GM19452 (cell line): Measurements from ENCODE around the gene KLHL7.
"Not testable (repeated sequence)": the region's sequence is repeated elsewhere in the genome, so short reads cannot be mapped to it uniquely, and the experiment has no call there.

Source experiments
- ATAC-seq: cut with Tn5 transposase; IDR thresholded peaks from one replicate; pipeline ENCODE4 v1.9.1; 2021; ENCODE audit not compliant: unreplicated experiment

KLHL7 gene

DNA sequence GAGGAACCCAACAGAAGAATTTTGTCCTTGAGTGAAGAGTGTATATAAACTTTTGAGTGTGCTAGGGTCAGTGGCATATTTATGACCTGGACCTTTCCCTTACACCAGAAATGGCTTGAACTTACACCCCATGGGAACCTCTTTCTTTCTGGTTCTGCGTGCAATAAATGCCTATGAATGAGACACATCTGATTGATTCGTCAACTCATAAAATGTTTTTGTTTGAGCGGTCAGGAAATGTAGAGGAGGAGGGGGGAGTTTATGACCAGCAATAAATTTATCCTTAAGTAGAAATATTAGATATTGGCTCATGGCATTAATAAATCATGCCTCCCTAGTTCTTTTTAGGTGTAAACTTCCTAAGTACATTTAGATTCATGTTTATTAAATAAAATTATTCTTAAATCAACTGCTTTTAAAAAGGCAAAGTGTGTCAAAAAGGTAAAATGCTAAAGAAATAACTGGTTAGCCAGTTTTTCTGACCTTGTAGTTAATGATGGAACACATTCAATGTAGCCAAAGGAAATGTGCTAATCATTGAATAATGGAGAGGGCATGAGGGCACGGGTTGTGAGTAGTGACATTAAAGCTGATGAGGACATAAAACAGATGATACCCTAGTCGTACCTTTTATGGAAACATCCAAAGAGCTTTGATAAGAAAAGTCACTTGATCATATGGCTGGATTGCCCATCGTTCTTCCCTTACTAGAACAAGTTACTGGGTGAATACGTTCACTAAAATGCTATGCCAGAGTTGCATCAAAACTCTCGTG lies 62.7 kb downstream of the KLHL7 start:
- ATAC-seq, result no peak

DNA sequence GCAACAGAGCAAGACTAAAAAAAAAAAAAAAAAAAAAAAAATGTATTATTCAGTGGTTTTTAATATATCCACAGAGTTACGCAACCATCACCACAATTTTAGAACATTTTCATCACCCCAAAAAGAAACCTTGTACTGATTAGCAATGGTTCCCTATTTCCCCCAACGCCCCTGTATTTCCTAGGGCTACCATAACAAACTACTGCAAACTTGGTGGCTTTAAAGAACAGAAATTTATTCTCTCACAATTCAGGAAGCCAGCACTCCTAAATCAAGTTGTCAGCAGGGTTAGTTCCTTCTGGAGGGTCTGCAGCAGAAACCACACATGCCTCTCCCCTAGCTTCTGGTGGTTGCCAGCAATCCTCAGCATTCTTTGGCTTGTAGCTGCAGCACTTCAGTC lies 70.4 kb downstream of the KLHL7 start:
- no peak for ATAC-seq

DNA sequence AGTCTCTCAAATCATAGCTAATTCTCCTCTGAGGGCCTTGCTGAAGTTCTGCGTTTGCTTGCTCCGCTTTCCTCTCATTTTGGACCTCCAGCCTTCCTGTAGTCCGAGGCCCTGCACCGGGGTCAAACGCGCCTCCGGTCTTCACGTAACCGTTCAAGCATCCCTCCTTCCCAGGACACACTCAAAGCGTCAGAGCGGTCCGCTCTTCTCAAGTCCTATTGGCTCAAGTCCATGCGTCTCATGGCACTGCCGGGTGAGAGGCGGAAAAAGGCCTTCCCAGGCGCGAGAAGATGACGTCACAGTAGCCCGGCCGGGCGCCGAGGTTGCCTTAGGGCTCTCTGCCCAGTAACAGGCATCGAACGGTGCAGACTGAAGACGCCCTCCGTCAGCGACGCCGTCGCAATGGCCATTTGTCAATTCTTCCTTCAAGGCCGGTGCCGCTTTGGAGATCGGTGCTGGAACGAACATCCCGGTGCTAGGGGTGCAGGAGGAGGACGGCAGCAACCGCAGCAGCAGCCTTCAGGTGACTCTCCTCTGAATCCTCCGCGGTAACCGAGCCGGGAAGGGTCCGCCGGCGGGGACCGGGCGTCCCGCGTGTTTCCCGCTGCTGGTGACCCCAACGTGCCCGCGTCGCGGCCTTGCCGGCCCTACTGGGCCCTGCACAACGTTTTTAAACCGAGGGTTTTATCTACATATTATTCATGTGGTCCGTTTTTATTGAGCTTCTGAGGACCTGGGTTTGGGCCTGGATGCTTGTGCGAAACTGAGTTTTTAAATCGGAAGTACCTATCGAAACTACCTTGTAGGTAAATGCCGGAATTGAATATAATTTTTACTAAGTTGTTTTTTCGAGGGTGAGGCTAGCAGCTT lies 76.3 kb downstream of the KLHL7 start, which contains the start of gene NUP42:
Gene NUP42 (plus strand): TSS at position 365 of the 870 bp plus-strand sequence. CDS start 38 bp downstream, at position 403.
- ATAC-seq, result peak; percentile 98

DNA sequence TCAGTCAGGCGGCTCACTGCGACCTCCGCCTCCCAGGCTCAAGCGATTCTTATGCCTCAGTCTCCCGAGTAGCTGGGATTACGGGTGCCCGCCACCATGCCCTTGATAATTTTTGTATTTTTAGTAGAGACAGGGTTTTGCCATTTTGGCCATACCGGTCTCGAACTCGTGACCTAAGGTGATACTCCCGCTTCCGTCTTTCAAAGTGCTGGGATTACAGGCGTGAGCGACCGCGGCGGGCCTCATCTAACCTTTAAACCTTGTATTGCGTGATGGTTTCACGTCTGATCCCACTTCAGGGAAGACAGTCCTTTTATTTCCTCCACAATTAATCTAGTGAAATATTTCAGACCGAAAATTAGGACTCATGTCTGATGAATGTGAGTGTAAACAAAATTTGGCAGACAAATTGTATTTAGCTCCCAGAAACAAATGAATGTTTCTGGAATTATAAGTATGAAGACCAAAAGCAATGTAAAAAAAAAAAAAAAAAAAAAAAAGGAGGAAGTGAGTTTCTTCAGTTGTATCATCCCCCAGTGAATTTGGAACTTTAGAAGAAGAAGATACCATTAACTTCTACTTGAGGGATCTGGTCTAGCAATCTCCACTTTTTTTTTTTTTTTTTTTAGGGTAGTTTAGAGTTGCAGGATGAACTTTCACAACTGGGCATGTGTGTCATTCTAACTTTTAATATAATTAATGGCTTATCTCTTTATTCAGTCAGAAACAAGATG lies 77.9 kb downstream of the KLHL7 start:
- no peak for ATAC-seq

DNA sequence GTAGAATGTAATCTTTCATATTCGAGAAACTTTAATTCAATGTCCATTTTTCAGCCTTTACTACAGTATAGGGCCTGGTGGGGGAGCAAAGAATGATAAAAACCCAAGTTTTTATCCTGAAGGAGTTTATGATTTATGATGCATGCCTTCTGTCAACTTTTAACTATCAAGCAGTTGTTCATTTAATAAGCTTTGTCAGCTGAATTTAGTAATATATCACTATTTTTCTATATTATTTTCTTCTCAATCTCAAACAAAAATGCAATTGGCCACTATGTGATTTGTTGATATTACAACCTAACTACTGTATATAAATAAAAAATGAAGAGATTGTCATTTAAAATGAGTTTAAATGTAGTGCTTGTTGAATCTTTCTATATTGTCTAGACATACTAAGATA lies 78.7 kb downstream of the KLHL7 start:
- no peak for ATAC-seq

DNA sequence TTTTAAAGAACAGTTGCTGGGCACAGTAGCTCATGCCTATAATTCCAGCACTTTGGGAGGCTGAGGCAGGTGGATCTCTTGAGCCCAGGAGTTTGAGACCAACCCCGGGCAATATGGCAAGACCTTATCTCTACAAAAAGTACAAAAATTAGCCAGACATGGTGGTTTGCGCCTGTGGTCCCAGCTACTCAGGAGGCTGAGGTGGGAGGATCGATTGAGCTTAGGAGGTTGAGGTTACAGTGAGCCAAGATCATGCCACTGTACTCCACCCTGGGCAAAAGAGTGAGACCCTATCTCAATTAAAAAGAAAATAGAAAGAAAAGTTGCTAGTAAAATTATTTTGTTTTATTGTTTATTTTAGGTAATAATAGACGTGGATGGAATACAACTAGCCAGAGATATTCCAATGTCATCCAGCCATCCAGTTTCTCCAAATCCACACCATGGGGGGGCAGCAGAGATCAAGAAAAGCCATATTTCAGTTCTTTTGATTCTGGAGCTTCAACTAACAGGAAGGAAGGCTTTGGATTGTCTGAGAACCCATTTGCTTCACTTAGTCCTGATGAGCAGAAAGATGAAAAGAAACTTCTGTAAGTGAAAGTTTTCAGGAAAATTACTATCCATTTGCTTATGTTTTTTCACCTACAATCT lies 79.2 kb downstream of the KLHL7 start:
- ATAC-seq, result no peak

DNA sequence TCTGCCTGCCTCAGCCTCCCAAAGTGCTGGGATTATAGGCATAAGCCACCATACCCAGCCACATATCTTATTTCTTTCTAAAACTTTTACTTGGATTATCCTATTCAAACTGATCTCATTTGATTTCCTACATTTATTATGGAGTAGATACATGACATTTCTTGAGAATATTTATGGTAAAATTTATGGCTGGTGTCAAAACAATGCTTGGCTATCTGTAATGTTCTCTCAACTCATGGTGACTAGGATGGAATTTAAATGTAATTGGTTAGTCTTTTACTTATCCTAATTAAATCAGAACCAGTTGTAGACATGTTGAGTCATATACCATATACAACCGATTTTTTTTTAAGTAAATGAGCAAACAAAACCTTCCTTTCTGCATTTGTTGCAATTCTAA lies 80.4 kb downstream of the KLHL7 start:
- no peak for ATAC-seq

DNA sequence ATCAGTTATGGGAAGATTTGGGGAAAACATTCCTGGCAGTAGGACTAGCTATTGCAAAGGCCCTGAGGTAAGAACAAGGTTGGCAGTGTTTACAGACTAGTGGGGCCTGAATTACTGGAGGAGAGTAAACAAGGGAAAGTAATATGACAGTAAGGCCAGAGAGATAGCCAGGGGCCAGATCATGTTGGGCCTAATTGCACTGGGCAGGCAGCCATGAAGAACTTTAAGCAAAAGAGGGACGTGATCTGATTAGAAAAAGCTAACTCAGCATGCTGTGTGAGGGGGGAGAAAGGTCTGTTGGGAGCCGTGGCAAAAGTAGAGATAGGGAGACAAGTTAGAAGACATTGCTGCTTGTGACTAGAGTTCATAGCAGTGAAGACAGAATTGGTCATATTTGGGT lies 85.4 kb downstream of the KLHL7 start:
- no peak for ATAC-seq

DNA sequence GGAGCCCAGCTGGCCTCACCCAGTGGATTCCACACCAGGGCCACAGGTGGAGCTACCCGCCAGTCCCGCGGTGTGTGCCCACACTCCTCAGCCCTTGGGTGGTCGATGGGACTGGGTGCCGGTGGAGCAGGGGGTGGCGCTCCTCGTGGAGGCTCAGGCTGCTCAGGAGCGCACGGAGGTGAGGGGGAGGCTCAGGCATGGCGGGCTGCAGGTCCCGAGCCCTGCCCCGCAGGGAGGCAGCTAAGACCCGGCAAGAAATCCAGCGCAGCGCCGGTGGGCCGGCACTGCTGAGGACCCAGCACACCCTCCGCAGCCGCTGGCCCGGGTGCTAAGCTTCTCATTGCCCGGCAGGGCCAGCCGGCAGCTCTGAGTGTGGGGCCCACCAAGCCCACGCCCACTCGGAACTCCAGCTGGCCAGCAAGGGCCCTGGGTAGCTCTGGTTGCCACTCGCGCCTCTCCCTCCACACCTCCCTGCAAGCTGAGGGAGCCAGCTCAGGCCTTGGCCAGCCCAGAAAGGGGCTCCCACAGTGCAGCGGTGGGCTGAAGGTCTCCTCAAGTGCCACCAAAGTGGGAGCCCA lies 88.2 kb downstream of the KLHL7 start:
- not testable (repeated sequence) for ATAC-seq

DNA sequence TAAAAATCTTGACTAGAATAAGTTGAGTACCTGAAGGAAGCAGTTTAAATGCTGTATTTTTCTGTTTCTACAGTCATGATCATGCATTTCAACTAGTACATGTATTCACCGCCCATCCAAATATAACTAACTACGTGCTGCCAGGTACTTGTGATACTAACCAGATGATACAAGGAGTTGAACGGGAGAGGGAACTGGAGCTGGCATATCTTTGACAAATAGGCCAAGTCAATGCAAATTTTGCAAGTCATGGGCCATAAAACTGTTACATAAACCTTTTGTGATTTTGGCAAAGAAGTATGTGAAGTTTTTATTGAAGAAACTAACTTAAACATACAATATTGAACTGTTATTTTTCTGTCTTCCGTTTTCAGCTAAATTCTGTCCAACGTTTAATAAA lies 90.7 kb downstream of the KLHL7 start:
- ATAC-seq, result no peak

DNA sequence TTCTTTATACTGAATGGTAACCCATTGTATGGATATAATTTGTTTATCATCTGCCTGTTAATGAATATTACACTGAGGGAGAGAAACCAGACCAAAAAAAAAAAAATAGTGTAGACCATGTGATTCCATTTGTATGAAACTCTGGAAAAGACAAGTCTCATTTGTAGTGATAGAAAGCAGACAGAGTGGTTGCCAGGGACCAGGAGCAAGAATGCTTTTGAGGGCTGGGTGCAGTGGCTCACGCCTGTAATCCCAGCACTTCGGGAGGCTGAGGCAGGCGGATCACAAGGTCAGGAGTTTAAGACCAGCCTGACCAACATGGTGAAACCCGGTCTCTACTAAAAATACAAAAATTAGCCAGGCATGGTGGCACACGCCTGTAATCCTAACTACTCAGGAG lies 92.2 kb downstream of the KLHL7 start:
- ATAC-seq, result not testable (repeated sequence)

DNA sequence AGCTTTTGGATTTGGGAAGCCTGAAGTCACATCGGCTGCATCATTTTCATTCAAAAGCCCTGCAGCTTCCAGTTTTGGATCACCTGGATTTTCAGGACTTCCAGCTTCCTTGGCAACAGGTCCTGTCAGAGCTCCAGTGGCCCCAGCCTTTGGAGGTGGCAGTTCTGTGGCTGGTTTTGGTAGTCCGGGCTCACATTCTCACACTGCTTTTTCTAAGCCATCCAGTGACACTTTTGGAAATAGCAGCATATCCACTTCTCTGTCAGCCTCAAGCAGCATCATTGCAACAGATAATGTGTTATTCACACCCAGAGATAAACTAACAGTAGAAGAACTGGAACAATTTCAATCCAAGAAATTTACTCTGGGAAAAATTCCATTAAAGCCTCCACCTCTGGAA lies 94.7 kb downstream of the KLHL7 start:
- ATAC-seq, result no peak

DNA sequence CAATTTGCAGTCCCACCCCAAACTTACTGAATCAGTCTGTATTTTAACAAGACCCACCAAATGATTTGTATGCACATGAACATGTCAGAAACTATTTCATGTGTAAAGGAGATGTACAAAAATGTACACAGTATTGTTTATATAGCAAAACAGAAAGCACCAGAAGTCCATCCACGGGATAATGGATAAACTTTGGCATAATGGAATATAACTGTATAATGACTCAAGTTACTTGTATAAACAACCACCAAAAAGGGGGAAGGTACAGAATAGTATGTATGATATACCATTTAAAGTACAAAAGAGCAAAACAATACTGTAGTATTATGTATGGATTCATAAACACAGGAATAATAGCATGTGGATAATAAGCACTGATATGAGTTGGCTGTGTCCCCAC lies 98.7 kb downstream of the KLHL7 start:
- ATAC-seq, result no peak

DNA sequence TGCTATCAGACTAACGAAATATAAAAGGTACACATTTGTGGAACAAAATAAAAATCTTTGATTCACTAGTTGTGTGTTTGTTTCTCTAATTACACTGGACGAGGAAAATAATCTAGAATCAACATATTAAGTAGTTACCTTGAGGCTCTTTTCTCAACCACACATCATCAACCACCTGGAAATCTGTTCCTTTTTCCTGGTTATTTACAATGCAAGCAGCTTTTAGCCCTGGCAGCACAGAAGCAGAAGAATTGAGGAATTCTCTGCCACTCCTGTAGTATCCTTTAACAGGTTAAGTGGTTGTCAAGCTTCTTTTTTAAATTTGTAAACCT lies 100.0 kb downstream of the KLHL7 start:
- ATAC-seq, result no peak

DNA sequence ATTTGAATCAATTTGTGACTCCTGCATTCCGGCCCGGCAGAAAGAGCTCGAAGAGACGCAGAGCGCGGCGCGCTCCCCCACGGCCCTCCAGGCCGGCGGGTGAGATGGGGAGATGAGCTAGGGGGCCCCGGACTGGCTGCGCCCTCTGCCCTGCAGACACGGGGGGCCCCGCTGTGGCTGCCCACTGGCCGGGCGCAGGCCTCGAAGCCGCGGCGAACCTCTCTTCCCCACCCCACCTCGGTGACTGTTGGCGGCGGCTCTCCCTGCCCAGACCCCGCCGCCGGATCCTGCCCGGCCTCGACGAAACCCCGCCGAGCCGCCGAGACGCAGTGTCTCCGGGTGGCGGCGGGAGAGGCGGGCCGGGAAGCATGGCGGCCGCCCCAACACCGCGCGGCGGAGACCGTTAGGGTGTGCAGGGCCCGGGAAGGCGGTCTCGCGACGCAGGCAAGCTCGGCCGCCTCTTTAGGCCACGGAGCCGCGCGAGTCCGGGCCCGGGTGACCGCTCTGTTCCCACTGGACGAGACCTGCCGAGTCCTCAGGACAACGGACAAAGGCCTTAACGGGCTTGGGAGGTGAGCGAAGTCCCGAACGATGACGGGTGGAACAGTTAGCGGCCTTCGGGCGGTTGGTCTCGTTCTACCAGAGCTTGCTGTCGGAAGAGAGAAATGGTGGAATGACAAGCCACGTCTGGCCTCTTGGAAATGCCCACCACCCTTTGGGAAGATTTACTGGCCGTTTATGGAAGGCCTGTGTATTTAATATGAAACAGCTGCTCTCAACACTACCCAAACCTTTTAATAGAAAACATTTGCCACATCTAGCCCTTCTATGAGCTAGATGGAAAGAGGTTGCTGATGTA lies 100.6 kb downstream of the KLHL7 start:
- no peak for ATAC-seq

DNA sequence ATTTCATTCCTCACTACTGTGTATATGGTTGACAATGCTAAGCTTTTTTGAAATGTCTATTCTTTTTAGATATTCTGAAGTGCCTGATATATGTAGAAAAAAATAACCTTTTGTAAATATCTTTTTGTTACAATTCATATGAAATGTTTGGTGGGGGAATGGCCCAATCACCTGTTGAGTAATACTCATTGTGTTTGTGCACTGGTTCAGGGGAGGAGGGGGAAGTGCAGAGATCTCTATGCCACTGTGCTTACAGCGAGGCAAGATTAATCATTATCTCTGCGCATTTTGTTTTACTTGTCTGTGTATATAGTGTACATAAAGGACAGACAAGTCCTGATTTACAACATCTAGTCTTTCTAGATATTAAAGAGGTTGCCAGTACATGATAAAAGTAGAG lies 101.4 kb downstream of the KLHL7 start:
- no peak for ATAC-seq

DNA sequence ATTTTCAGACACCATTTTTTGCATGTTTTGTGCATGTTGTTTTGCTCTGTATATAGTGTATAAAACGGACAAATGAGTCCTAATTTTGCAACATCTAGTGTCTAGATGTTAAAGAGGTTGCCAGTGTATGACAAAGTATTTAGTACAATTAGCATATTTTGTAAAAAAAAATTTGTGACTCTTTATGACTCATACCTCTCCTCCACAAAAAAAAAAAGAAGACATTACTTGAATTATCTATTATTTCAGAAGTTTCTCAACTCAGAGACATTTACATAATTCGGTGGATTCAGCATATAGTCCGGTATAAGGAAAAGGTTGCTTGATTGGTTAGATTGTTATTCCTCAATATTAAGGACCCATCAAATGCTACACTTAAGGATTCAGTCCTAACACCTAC lies 102.3 kb downstream of the KLHL7 start:
- ATAC-seq, result no peak

DNA sequence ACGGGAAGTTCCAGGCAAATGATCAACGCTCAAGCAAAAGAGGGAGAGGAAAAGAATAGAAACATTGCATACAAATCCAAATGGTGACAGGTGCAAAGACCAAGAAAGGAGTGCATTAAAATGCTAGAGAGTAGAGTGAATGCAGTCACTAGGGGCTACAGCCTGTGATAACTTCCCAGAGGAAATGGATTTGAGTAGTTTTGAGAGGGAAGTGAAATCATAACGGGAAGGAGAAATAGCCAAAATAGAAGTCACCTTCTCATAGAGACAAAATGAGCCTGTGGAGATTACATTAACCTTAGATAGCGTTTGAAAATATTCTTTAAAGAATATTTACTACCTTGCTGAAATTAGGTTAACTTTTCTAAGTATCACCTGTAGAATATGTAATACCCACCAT lies 102.7 kb downstream of the KLHL7 start:
- no peak for ATAC-seq

DNA sequence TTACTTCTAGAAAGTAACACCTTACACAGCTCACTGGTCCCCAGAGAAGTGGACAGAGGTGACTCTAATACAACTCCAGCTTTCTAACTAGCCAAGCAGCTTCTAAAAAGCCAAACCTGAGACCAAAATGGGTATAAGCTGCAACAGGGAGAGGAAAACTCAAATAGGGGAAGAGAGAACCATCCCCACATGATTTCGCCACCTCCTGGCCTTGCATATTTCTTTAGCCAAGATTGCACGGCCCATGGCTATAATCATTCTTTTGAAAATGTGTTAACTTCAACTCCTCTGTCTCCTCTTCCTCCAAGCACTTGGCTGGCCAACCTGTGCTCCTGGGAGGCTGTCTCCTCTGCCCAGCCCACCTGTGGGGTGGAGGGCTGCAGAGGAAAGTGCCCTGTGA lies 104.9 kb downstream of the KLHL7 start:
- ATAC-seq, result no peak

DNA sequence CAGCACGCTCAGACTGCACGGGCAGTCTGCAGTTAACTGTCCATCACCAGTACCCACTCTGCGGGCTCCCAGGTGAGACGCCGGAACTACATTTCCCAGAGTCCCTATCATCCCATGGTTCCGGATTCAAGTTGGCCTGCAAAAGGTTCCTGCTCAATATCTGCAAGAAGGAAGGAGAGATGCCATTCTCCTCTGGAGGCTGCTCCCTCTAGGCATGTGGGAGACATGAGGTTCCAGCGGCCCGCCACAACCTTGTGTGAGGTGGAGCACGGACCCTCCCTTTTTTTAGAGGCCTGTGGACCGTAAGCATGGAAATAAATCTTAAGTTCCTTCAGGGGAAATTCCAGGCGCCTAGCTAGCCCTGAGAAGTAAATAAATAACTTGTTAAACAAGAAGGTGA lies 106.0 kb downstream of the KLHL7 start:
- ATAC-seq, result no peak
